H1 (cell line): ENCODE results near the gene GALR1. TPM values are rescaled to one million over a fixed set of nuclear protein-coding genes. Genes with fewer than 3 reads are reported as not detected.

Source experiments
- CTCF ChIA-PET: fragments of 300-600 bp; sonication (Branson Sonifier 250); formaldehyde crosslinking; loops from one replicate; lab custom pipeline; 2021; ENCODE audit not compliant: partially characterized antibody; lab: Charles Lee
- POLR2A ChIA-PET: fragments of 300-600 bp; sonication (Branson Sonifier 250); formaldehyde crosslinking; loops from one replicate; lab custom pipeline; 2021; ENCODE audit warnings: inconsistent platforms; ENCODE audit not compliant: partially characterized antibody; lab: Charles Lee
- DNase-seq, 2 experiments: peaks; one replicate each; pipeline versions ENCODE4 v3.0.0 to v3.0.0-alpha.2; 2010 to 2022; ENCODE audit warnings: low spot score in 2 of 2, low read depth in 1 of 2, mixed read lengths in 1 of 2
- FAIRE-seq: peaks from 2 replicates; lab custom pipeline; 2011; peaks lifted over from hg19 to GRCh38; lab: Jason Lieb, UNC
- H2AFZ ChIP-seq: 2 replicates; pipeline ENCODE4 v1.8.1; 2012; ENCODE audit warnings: low read length, inconsistent platforms
- H2AK5ac ChIP-seq: 2 replicates; pipeline ENCODE4 v1.6.1; 2013; ENCODE audit warnings: low read depth, low read length
- H2BK120ac ChIP-seq: replicated peaks from 2 replicates; pipeline ENCODE3; 2013; ENCODE audit warnings: low read depth, low read length, inconsistent platforms
- H2BK12ac ChIP-seq: 2 replicates; pipeline ENCODE4 v1.6.1; 2013; ENCODE audit warnings: low read depth, low read length
- H2BK15ac ChIP-seq: 2 replicates; pipeline ENCODE4 v1.6.1; 2013; ENCODE audit warnings: low read length
- H2BK20ac ChIP-seq: 2 replicates; pipeline ENCODE4 v1.6.1; 2013; ENCODE audit warnings: low read length
- H2BK5ac ChIP-seq: 2 replicates; pipeline ENCODE4 v1.6.1; 2013; ENCODE audit warnings: low read depth, low read length
- H3K14ac ChIP-seq: 2 replicates; pipeline ENCODE4 v1.6.1; 2013; ENCODE audit warnings: inconsistent platforms; ENCODE audit not compliant: insufficient read length
- H3K18ac ChIP-seq: 2 replicates; pipeline ENCODE4 v1.6.1; 2013; ENCODE audit warnings: low read length; ENCODE audit errors: extremely low read depth
- H3K23ac ChIP-seq: 2 replicates; pipeline ENCODE4 v1.6.1; 2013; ENCODE audit warnings: inconsistent platforms; ENCODE audit not compliant: insufficient read length
- H3K23me2 ChIP-seq: 2 replicates; pipeline ENCODE4 v1.6.1; 2013; ENCODE audit warnings: low read depth, low read length
- H3K27ac ChIP-seq: 2 replicates; pipeline ENCODE4 v1.6.1; 2011; ENCODE audit warnings: low read depth, low read length, inconsistent platforms
- H3K27me3 ChIP-seq, 4 experiments: replicated peaks in 1 of 4; 1 replicate in 1 of 4; 2 replicates in 3 of 4; pipeline versions ENCODE4 v1.6.1 to v1.8.1; 2011 to 2013; ENCODE audit warnings: low read length in 3 of 4, mild to moderate bottlenecking in 3 of 4, inconsistent platforms in 2 of 4, mixed read lengths in 2 of 4, moderate library complexity in 1 of 4; ENCODE audit not compliant: control insufficient read depth in 3 of 4, insufficient read depth in 3 of 4; ENCODE audit errors: extremely low read depth in 1 of 4
- H3K36me3 ChIP-seq, 4 experiments: 2 replicates each; pipeline versions ENCODE4 v1.6.1 to v1.8.1; 2011 to 2013; ENCODE audit warnings: mild to moderate bottlenecking in 4 of 4, low read length in 3 of 4, moderate library complexity in 2 of 4, control low read depth in 1 of 4, inconsistent platforms in 1 of 4; ENCODE audit not compliant: insufficient read depth in 4 of 4, control insufficient read depth in 2 of 4
- H3K4ac ChIP-seq: replicated peaks from 2 replicates; pipeline ENCODE3; 2013; ENCODE audit warnings: low read length, low read depth, mixed read lengths, inconsistent platforms; ENCODE audit not compliant: insufficient read length
- H3K4me1 ChIP-seq, 4 experiments: replicated peaks in 1 of 4; 1 replicate in 1 of 4; 2 replicates in 3 of 4; pipeline versions ENCODE4 v1.6.1 to v1.8.1; 2011 to 2013; ENCODE audit warnings: low read length in 3 of 4, inconsistent platforms in 2 of 4, mixed read lengths in 1 of 4; ENCODE audit not compliant: insufficient read depth in 4 of 4, control insufficient read depth in 3 of 4
- H3K4me2 ChIP-seq, 2 experiments: 2 replicates each; pipeline versions ENCODE4 v1.6.1 to v1.8.1; 2011 to 2013; ENCODE audit warnings: low read depth in 2 of 2, low read length in 2 of 2, control low read depth in 1 of 2, inconsistent platforms in 1 of 2, mild to moderate bottlenecking in 1 of 2; ENCODE audit not compliant: insufficient read depth in 1 of 2
- H3K4me3 ChIP-seq, 4 experiments: fragments of 200-600, 300-600 bp in 1 of 4; sonication (generic), shearing (Covaris generic), sonication (Bioruptor Twin) in 1 of 4; 2 replicates each; pipeline versions ENCODE4 v1.5.1 to v1.8.1; 2011 to 2016; ENCODE audit warnings: low read length in 4 of 4, low read depth in 3 of 4, control low read depth in 2 of 4, inconsistent platforms in 2 of 4, mild to moderate bottlenecking in 2 of 4, mixed read lengths in 1 of 4, moderate library complexity in 1 of 4; ENCODE audit not compliant: insufficient read depth in 2 of 4; ENCODE audit errors: extremely low read depth in 1 of 4
- H3K56ac ChIP-seq: replicated peaks from 2 replicates; pipeline ENCODE3; 2013; ENCODE audit warnings: low read depth, mild to moderate bottlenecking, mixed read lengths, low read length, inconsistent platforms; ENCODE audit not compliant: insufficient read length
- H3K79me1 ChIP-seq: 2 replicates; pipeline ENCODE4 v1.6.1; 2013; ENCODE audit warnings: low read depth, low read length, control low read depth
- H3K79me2 ChIP-seq, 2 experiments: 2 replicates each; pipeline versions ENCODE4 v1.6.1 to v1.8.1; 2012 to 2013; ENCODE audit warnings: low read length in 2 of 2, mild to moderate bottlenecking in 2 of 2, inconsistent platforms in 1 of 2; ENCODE audit not compliant: insufficient read depth in 2 of 2, control insufficient read depth in 1 of 2
- H3K9ac ChIP-seq, 4 experiments: replicated peaks in 1 of 4; 1 replicate in 1 of 4; 2 replicates in 3 of 4; pipeline versions ENCODE4 v1.6.1 to v1.8.1; 2011 to 2013; ENCODE audit warnings: low read depth in 3 of 4, low read length in 3 of 4, control low read depth in 2 of 4, mild to moderate bottlenecking in 2 of 4, moderate library complexity in 2 of 4, inconsistent platforms in 1 of 4; ENCODE audit errors: extremely low read depth in 1 of 4
- H3K9me3 ChIP-seq, 2 experiments: 2 replicates each; pipeline versions ENCODE4 v1.6.1 to v1.8.1; 2012 to 2013; ENCODE audit warnings: mild to moderate bottlenecking in 2 of 2, moderate library complexity in 2 of 2, control low read depth in 1 of 2, inconsistent platforms in 1 of 2, low read depth in 1 of 2, low read length in 1 of 2, mixed read lengths in 1 of 2; ENCODE audit not compliant: insufficient read depth in 2 of 2
- H4K20me1 ChIP-seq, 2 experiments: replicated peaks in 1 of 2; 2 replicates each; pipeline versions ENCODE3 to v1.8.1; 2011 to 2013; ENCODE audit warnings: inconsistent platforms in 2 of 2, low read length in 2 of 2, mild to moderate bottlenecking in 1 of 2; ENCODE audit not compliant: insufficient read depth in 2 of 2, control insufficient read depth in 1 of 2
- H4K5ac ChIP-seq: 2 replicates; pipeline ENCODE4 v1.6.1; 2013; ENCODE audit warnings: low read length, low read depth, mixed read lengths, inconsistent platforms; ENCODE audit not compliant: insufficient read length
- H4K8ac ChIP-seq: 2 replicates; pipeline ENCODE4 v1.8.0; 2013; ENCODE audit warnings: mild to moderate bottlenecking, moderate library complexity, low read length, inconsistent platforms; ENCODE audit not compliant: insufficient read depth; ENCODE audit errors: extremely low read depth
- H4K91ac ChIP-seq: replicated peaks from 2 replicates; pipeline ENCODE3; 2013; ENCODE audit warnings: low read length, mixed read lengths, inconsistent platforms; ENCODE audit not compliant: insufficient read length
- ATF3 ChIP-seq: IDR thresholded peaks from 2 replicates; pipeline ENCODE4 v1.6.1; 2011; ENCODE audit warnings: low read depth, mild to moderate bottlenecking, low read length; ENCODE audit not compliant: insufficient read depth
- CBX5 ChIP-seq: fragments of 300-800, 300-1000 bp; sonication (generic); IDR thresholded peaks from 2 replicates; pipeline ENCODE4 v1.7.1; 2016; ENCODE audit warnings: antibody characterized with exemption, low read length, low read depth
- E2F6 ChIP-seq: IDR thresholded peaks from 2 replicates; pipeline ENCODE4 v1.6.1; 2012; ENCODE audit warnings: inconsistent platforms
- HDAC2 ChIP-seq, 2 experiments: fragments of 300-600 bp in 1 of 2; sonication (generic) in 1 of 2; IDR thresholded peaks; 2 replicates each; pipeline ENCODE4 v1.6.1; 2011 to 2012; ENCODE audit warnings: low read depth in 2 of 2, low read length in 2 of 2, mild to moderate bottlenecking in 2 of 2, moderate library complexity in 2 of 2, borderline replicate concordance in 1 of 2, inconsistent platforms in 1 of 2
- HDAC6 ChIP-seq: IDR thresholded peaks from one replicate; pipeline ENCODE4 v1.7.1; 2012; ENCODE audit warnings: low read depth, mild to moderate bottlenecking, inconsistent platforms, low read length, moderate library complexity
- JUN ChIP-seq: IDR thresholded peaks from 2 replicates; pipeline ENCODE4 v1.6.1; 2011; ENCODE audit warnings: low read depth, mild to moderate bottlenecking, improper control_type of control experiment, low read length
- KDM4A ChIP-seq: IDR thresholded peaks from one replicate; pipeline ENCODE4 v1.7.1; 2012; ENCODE audit warnings: low read depth, mild to moderate bottlenecking, moderate library complexity, low read length, inconsistent platforms; ENCODE audit not compliant: severe bottlenecking
- RXRA ChIP-seq: IDR thresholded peaks from 2 replicates; pipeline ENCODE4 v1.6.1; 2011; ENCODE audit warnings: low read depth, mild to moderate bottlenecking, low read length, moderate library complexity; ENCODE audit not compliant: insufficient read depth
- SAP30 ChIP-seq: fragments of 300-600 bp; sonication (generic); IDR thresholded peaks from 2 replicates; pipeline ENCODE4 v1.7.1; 2012; ENCODE audit warnings: low read length, moderate library complexity, mild to moderate bottlenecking, inconsistent platforms; ENCODE audit not compliant: insufficient read depth, insufficient replicate concordance
- SIRT6 ChIP-seq: IDR thresholded peaks from one replicate; pipeline ENCODE4 v1.7.1; 2012; ENCODE audit warnings: low read length, inconsistent platforms
- SP1 ChIP-seq: IDR thresholded peaks from 2 replicates; pipeline ENCODE4 v1.6.1; 2011; ENCODE audit warnings: low read depth, low read length
- YY1 ChIP-seq: IDR thresholded peaks from 2 replicates; pipeline ENCODE4 v1.6.1; 2011; ENCODE audit warnings: low read depth, mild to moderate bottlenecking, low read length
- ZNF274 ChIP-seq: IDR thresholded peaks from 2 replicates; pipeline ENCODE4 v1.7.0; 2012; ENCODE audit warnings: low read length, borderline replicate concordance; ENCODE audit errors: extremely low read depth
- WGBS, 2 experiments: shearing (Covaris generic) in 1 of 2; methylation state at CpG; one replicate each; pipeline versions ENCODE4 v1.1.6 to v1.1.7; 2013 to 2015; ENCODE audit warnings: low lambda C conversion rate in 2 of 2, mixed read lengths in 2 of 2, inconsistent platforms in 1 of 2, low coverage in 1 of 2, missing lambda C conversion rate in 1 of 2; ENCODE audit not compliant: insufficient replicate concordance in 2 of 2, insufficient coverage in 1 of 2, insufficient read length in 1 of 2; ENCODE audit errors: extremely low coverage in 1 of 2, missing lambda C conversion rate in 1 of 2; 5-methylcytosine and 5-hydroxymethylcytosine counted together
- polyA plus RNA-seq, 7 experiments: library from polyadenylated mRNA; depleted of rRNA in 3 of 7; stranded (reverse) in 5 of 7; unstranded in 2 of 7; fragments of >200 nt in 5 of 7; fragments of 200-250 nt in 2 of 7; gene quantifications; 1 replicate in 5 of 7; 2 replicates in 1 of 7; 4 replicates in 1 of 7; pipeline versions ENCODE4 v1.2.1 to v1.2.3, GENCODE V29; 2011 to 2013; ENCODE audit warnings: missing spikeins in 2 of 7, mixed read lengths in 2 of 7
- total RNA-seq: library from RNA; stranded (reverse); fragmentation: NEBNext Ultra II Directional; extraction: Animal tissue kit (Norgen Biotek cat#: 25700); gene quantifications from 2 replicates; pipeline ENCODE4 v1.2.1, GENCODE V29; 2021

The GALR1 gene
- total and polyA plus RNA-seq, 2 of the 8 experiments (the other 6 are each of a cell fraction or from before 2014, with no cell fraction given) = 0.09 to 1.6 TPM

- WGBS, 2 experiments = 97% methylated on average over 3 of the region's 3 CpGs; no CpG with 5 or more reads in 1 of the 2 experiments
- TF ChIP-seq RXRA (no peak), JUN (no peak), SAP30 (no peak), HDAC2 (IDR thresholded peaks at IDR 0.05; ENCODE audit: borderline replicate concordance in 1 of 2, low read depth in 2 of 2, low read length in 2 of 2) (no peak), SIRT6 (no peak), ZNF274 (no peak), YY1 (no peak), HDAC6 (no peak), E2F6 (no peak), CBX5 (no peak), KDM4A (no peak), SP1 (no peak), ATF3 (no peak)
Measured at GRCh38 chr18:77220726-77221125, 28.9 kb upstream of the GALR1 start.

More at GRCh38 chr18:77220726-77221125, 28.9 kb upstream of the GALR1 start:
- Histone ChIP-seq H3K9ac (no peak overlapping the region), H2BK20ac (no peak overlapping the region), H2AK5ac (no peak overlapping the region), H3K23ac (no peak overlapping the region), H4K8ac (no peak overlapping the region), H4K91ac (no peak overlapping the region), H3K14ac (no peak overlapping the region), H3K4me2 (no peak overlapping the region), H3K36me3 (no peaks in the 10 kb centered on the region), H3K4me1 (peaks cover 0 to 3% (median 0%) of the 10 kb centered on the region in 4 experiments; a peak in 1 of 7 replicates), H3K56ac (no peak overlapping the region), H3K4me3 (no peak overlapping the region), H4K20me1 (no peaks in the 10 kb centered on the region), H3K9me3 (no peaks in the 10 kb centered on the region), H3K79me1 (no peaks in the 10 kb centered on the region), H4K5ac (no peak overlapping the region), H2BK120ac (no peak overlapping the region), H3K4ac (no peak overlapping the region), H3K27ac (no peak overlapping the region), H2BK12ac (no peak overlapping the region), H3K23me2 (no peaks in the 10 kb centered on the region; the same call in 1 of the 2 replicates), H2BK5ac (no peak overlapping the region), H3K18ac (no peak overlapping the region), H3K27me3 (no peaks in the 10 kb centered on the region), H3K79me2 (no peaks in the 10 kb centered on the region), H2BK15ac (no peak overlapping the region), H2AFZ (no peak overlapping the region)
- CTCF ChIA-PET = interaction anchor here (1.0 kb wide), 1 partner anchor 11 kb away, joined by 5 read pairs; no protein-coding TSS in a partner anchor
- POLR2A ChIA-PET = no interaction called here
- no peak for DNase-seq
- FAIRE-seq = no peak
